ENCODE measurements around the gene OR51M1. TPM values are rescaled to one million over a fixed set of nuclear protein-coding genes. Genes with fewer than 3 reads are reported as not detected.
"Not testable (repeated sequence)": the region's sequence is repeated elsewhere in the genome, so short reads cannot be mapped to it uniquely, and the experiment has no call there.

Gene OR51M1
- total RNA-seq, 2 experiments from 2014 or later, result not detected

DNA sequence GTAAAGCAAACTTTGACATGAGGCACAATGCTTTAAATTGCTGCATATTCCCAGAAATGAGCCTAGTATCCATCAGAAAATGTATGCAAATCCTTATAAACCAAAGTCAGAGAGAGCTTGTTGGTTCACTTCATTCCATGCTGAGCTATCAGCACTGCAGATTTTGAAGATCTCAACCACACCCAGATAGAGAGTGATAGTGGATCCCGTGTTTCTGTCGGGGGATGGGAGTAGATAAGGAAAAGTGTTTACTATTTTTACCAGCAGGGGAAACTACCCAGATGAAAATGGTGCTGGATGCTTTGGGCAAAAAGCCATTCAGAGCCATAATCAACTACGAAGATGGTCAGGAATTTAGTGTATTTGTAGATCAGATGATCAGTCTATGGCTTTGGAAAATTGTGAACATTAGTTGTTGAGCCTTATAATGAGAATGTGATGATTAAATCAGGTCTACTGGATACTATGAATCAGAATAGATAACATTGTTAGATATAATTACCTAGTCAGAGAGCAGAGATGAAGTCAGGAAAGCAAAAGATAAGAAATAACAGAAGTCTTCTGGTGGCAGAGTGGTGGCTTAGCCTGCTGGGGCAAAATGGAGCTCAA is 21.5 kb upstream of the OR51M1 start:
- peaks cover 13% of the 10 kb centered on the region for H3K27me3 Mint-ChIP-seq

DNA sequence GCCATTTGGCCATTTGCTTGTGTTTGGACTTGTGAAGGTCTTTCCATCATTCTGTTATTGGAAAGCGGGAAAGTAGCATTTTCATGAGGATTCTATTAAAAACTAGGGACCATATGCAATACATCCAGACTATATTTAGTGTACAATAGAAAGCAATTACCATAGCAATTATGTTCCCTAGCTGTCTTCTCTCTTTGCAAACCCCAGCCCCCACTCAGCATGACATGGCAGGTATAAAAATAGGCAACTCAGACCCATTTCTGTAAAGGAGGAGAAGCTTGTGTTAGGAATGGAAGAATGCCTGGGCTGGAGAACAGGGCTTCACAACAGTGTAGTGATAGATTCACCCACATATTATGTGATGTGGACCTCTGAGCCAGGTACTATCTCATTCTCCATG is 19.9 kb upstream of the OR51M1 start:
- H3K36me3 ChIP-seq (ENCODE audit: insufficient read depth, low read length), result no peaks in the 10 kb centered on the region
- DNase-seq (no peak), ATAC-seq (ENCODE audit: poor library complexity) (no peak)
- Mint-ChIP-seq H3K36me3 (ENCODE audit: low read depth) (no peaks in the 10 kb centered on the region), H3K27me3 (peaks cover 15% of the 10 kb centered on the region), H3K9me3 (peaks cover 3% of the 10 kb centered on the region), H3K4me1 (ENCODE audit: low read depth) (no peaks in the 10 kb centered on the region), H3K27ac (no peak overlapping the region), H3K4me3 (no peak overlapping the region)
- intact Hi-C loops (cut with DNase I, micrococcal nuclease), result no loop called here
- no peaks in the 10 kb centered on the region for H3K9me3 ChIP-seq (ENCODE audit: control insufficient read depth in 1 of 2, insufficient read depth in 1 of 2, low read length in 2 of 2)
- TF ChIP-seq, protein P1, sequence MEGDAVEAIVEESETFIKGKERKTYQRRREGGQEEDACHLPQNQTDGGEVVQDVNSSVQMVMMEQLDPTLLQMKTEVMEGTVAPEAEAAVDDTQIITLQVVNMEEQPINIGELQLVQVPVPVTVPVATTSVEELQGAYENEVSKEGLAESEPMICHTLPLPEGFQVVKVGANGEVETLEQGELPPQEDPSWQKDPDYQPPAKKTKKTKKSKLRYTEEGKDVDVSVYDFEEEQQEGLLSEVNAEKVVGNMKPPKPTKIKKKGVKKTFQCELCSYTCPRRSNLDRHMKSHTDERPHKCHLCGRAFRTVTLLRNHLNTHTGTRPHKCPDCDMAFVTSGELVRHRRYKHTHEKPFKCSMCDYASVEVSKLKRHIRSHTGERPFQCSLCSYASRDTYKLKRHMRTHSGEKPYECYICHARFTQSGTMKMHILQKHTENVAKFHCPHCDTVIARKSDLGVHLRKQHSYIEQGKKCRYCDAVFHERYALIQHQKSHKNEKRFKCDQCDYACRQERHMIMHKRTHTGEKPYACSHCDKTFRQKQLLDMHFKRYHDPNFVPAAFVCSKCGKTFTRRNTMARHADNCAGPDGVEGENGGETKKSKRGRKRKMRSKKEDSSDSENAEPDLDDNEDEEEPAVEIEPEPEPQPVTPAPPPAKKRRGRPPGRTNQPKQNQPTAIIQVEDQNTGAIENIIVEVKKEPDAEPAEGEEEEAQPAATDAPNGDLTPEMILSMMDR (IDR thresholded peaks at IDR 0.05), result no peak
- ChIA-PET CTCF (no interaction called here), POLR2A (no interaction called here)
- H3K4me3 ChIP-seq (ENCODE audit: low read length), result no peak overlapping the region
- H3K4me1 ChIP-seq (ENCODE audit: insufficient read depth, low read length), result no peaks in the 10 kb centered on the region
- no peak overlapping the region for H3K27ac ChIP-seq (ENCODE audit: low read depth in 1 of 2, low read length in 2 of 2)
- no peaks in the 10 kb centered on the region for H3K27me3 ChIP-seq (ENCODE audit: control insufficient read depth in 1 of 2, insufficient read depth in 2 of 2, low read length in 2 of 2)

More for the DNA sequence above, 21.5 kb upstream of the OR51M1 start:
- H3K4me3 ChIP-seq (ENCODE audit: low read length), result no peak overlapping the region
- peaks cover 3% of the 10 kb centered on the region for H3K9me3 Mint-ChIP-seq
- H3K4me1 ChIP-seq (ENCODE audit: insufficient read depth, low read length), result no peaks in the 10 kb centered on the region
- POLR2A ChIA-PET, result no interaction called here
- intact Hi-C loops (cut with DNase I, micrococcal nuclease), result no loop called here
- TF ChIP-seq, protein P1 (IDR thresholded peaks at IDR 0.05), result no peak
- DNase-seq (no peak), ATAC-seq (ENCODE audit: poor library complexity) (no peak)
- no peaks in the 10 kb centered on the region for H3K36me3 Mint-ChIP-seq (ENCODE audit: low read depth)
- no peaks in the 10 kb centered on the region for H3K4me1 Mint-ChIP-seq (ENCODE audit: low read depth)
- H3K27me3 ChIP-seq (ENCODE audit: control insufficient read depth in 1 of 2, insufficient read depth in 2 of 2, low read length in 2 of 2), result no peaks in the 10 kb centered on the region
- no peaks in the 10 kb centered on the region for H3K9me3 ChIP-seq (ENCODE audit: control insufficient read depth in 1 of 2, insufficient read depth in 1 of 2, low read length in 2 of 2)
- CTCF ChIA-PET, result no interaction called here
- H3K4me3 Mint-ChIP-seq, result no peak overlapping the region
- no peaks in the 10 kb centered on the region for H3K36me3 ChIP-seq (ENCODE audit: insufficient read depth, low read length)
- no peak overlapping the region for H3K27ac Mint-ChIP-seq
- H3K27ac ChIP-seq (ENCODE audit: low read depth in 1 of 2, low read length in 2 of 2), result no peak overlapping the region

DNA sequence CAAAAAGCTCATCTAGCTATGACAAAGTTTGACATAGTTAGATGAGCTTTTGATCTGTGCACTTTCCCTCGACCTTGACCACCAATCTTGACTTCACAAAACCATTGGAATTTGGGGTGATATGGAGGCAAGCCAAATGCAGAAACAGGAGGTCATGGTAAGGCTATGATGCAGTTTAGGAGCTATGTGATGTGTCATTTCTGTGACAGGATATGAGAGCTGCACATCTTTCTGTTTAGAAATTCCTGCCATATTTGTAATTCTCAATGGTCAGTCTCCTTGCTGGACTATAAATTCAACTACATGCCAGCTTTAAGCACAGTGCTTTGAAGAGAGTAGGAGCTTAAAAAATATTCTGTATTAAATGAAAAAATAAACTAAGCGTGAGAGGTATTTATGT is 19.4 kb upstream of the OR51M1 start:
- no peaks in the 10 kb centered on the region for H3K9me3 ChIP-seq (ENCODE audit: control insufficient read depth in 1 of 2, insufficient read depth in 1 of 2, low read length in 2 of 2)
- CTCF ChIA-PET, result no interaction called here
- no peaks in the 10 kb centered on the region for H3K36me3 ChIP-seq (ENCODE audit: insufficient read depth, low read length)
- Mint-ChIP-seq H3K4me3 (no peak overlapping the region), H3K4me1 (ENCODE audit: low read depth) (no peaks in the 10 kb centered on the region), H3K27me3 (peaks cover 18% of the 10 kb centered on the region), H3K27ac (no peak overlapping the region), H3K9me3 (no peaks in the 10 kb centered on the region), H3K36me3 (ENCODE audit: low read depth) (no peaks in the 10 kb centered on the region)
- no peak for ATAC-seq (ENCODE audit: poor library complexity)
- intact Hi-C loops (cut with DNase I, micrococcal nuclease), result no loop called here
- no peak overlapping the region for H3K27ac ChIP-seq (ENCODE audit: low read depth in 1 of 2, low read length in 2 of 2)
- H3K4me1 ChIP-seq (ENCODE audit: insufficient read depth, low read length), result no peaks in the 10 kb centered on the region
- no peak overlapping the region for H3K4me3 ChIP-seq (ENCODE audit: low read length)
- H3K27me3 ChIP-seq (ENCODE audit: control insufficient read depth in 1 of 2, insufficient read depth in 2 of 2, low read length in 2 of 2), result no peaks in the 10 kb centered on the region
- no peak for DNase-seq
- TF ChIP-seq, protein P1 (IDR thresholded peaks at IDR 0.05), result no peak
- POLR2A ChIA-PET, result no interaction called here

DNA sequence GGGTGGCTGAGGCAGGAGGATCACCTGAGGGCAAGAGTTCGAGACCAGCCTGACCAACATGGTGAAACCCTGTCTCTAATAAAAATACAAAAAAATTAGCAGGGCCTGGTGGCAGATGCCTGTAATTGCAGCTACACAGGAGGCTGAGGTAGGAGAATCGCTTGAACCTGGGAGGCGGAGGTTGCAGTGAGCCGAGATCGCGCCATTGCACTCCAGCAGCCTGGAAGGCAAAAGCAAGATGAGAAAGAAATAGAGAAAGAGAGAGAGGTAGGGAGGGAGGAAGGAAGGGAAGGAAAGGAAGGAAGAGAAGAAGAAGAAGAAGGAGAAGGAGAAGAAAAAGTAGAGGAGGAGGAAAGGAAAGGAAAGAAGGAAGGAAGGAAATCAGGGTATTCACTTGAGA is 17.2 kb upstream of the OR51M1 start:
- H3K36me3 ChIP-seq (ENCODE audit: insufficient read depth, low read length); POLR2A ChIA-PET; CTCF ChIA-PET; H3K4me1 Mint-ChIP-seq (ENCODE audit: low read depth); H3K4me3 ChIP-seq (ENCODE audit: low read length); ATAC-seq (ENCODE audit: poor library complexity); H3K27ac ChIP-seq (ENCODE audit: low read depth in 1 of 2, low read length in 2 of 2); H3K9me3 ChIP-seq (ENCODE audit: control insufficient read depth in 1 of 2, insufficient read depth in 1 of 2, low read length in 2 of 2); H3K27ac Mint-ChIP-seq; H3K4me1 ChIP-seq (ENCODE audit: insufficient read depth, low read length); DNase-seq; H3K9me3 Mint-ChIP-seq; intact Hi-C loops (cut with DNase I, micrococcal nuclease); H3K27me3 ChIP-seq (ENCODE audit: control insufficient read depth in 1 of 2, insufficient read depth in 2 of 2, low read length in 2 of 2); H3K4me3 Mint-ChIP-seq; H3K36me3 Mint-ChIP-seq (ENCODE audit: low read depth): not testable (repeated sequence)
- H3K27me3 Mint-ChIP-seq, result peaks cover 34% of the 10 kb centered on the region

Measured in CD4-positive, alpha-beta T cell (primary cell).